Measurements from ENCODE around the gene TNFRSF19. TPM values are rescaled to one million over a fixed set of nuclear protein-coding genes. Genes with fewer than 3 reads are reported as not detected.
A peak's percentile ranks its signal among the peaks of the same experiment; 100 is the strongest.

Gene TNFRSF19
- total and polyA plus RNA-seq, 2 of the 4 experiments (the other 2 are of a cell fraction), result 18.6 to 26.3 TPM

GRCh38 chr13:23632048-23632582, 61.9 kb downstream of the TNFRSF19 start:
- intact Hi-C loops (cut with micrococcal nuclease), result no loop called here
- no peak overlapping the region for H4K91ac ChIP-seq (ENCODE audit: insufficient read depth, low read depth, low read length)
- no CpG with 5 or more reads among the region's 1 CpG for WGBS, 2 experiments (ENCODE audit: extremely low coverage in 2 of 2, insufficient read length in 1 of 2)
- no peak overlapping the region for H3K9ac ChIP-seq (ENCODE audit: low read depth, low read length)
- H2BK5ac ChIP-seq (ENCODE audit: low read depth, low read length, poor library complexity, severe bottlenecking), result no peak overlapping the region
- ChIA-PET POLR2A (ENCODE audit: unreplicated experiment) (no interaction called here), CTCF (interaction anchor here (1.1 kb wide), 1 partner anchor 16 kb away, joined by 3 read pairs; no protein-coding TSS in a partner anchor)
- dilution Hi-C loops (cut with HindIII; ENCODE audit: low sequenced_read_pairs, unreplicated experiment), result no loop called here
- H4K5ac ChIP-seq (ENCODE audit: low read depth, low read length), result peak overlapping the region; percentile 31
- no peak overlapping the region for H3K56ac ChIP-seq (ENCODE audit: extremely low read depth, insufficient read depth, low read length)
- no peak overlapping the region for H2AK5ac ChIP-seq (ENCODE audit: low read depth, low read length)
- ATAC-seq (ENCODE audit: low read depth) (no peak), DNase-seq (no peak)
- no peak overlapping the region for H2BK20ac ChIP-seq (ENCODE audit: low read depth, low read length)
- peaks cover 15% of the 10 kb centered on the region for H3K4me1 ChIP-seq (ENCODE audit: control insufficient read depth, insufficient read depth, low read length)
- peaks cover 45% of the 10 kb centered on the region for H3K36me3 ChIP-seq (ENCODE audit: control insufficient read depth, insufficient read depth, low read length)
- H3K79me1 ChIP-seq (ENCODE audit: low read depth in 1 of 2, low read length in 2 of 2), result peaks cover 7 to 12% of the 10 kb centered on the region in 2 experiments
- no peak overlapping the region for H2AK9ac ChIP-seq (replicated peaks; ENCODE audit: low read depth, low read length, poor library complexity)
- no peaks in the 10 kb centered on the region for H3K9me3 ChIP-seq (ENCODE audit: control insufficient read depth, insufficient read depth, low read length)
- H2BK15ac ChIP-seq (ENCODE audit: low read depth, low read length), result no peak overlapping the region
- H4K20me1 ChIP-seq (ENCODE audit: insufficient read depth, low read length), result no peaks in the 10 kb centered on the region
- H2BK120ac ChIP-seq (ENCODE audit: low read depth, low read length), result no peak overlapping the region
- no TSS peak for BruUV-seq (replicated peaks)
- TF ChIP-seq SMC3 (IDR thresholded peaks at IDR 0.05; ENCODE audit: low read depth, low read length) (no peak), BHLHE40 (IDR thresholded peaks at IDR 0.05; ENCODE audit: low read depth, low read length) (no peak), NFE2L2 (IDR thresholded peaks at IDR 0.05; ENCODE audit: low read depth, low read length) (no peak), CHD1 (IDR thresholded peaks at IDR 0.05; ENCODE audit: low read depth, low read length) (no peak), CTCF (conservative IDR thresholded peaks at IDR 0.05; ENCODE audit: low read depth, low read length) (no peak), MXI1 (IDR thresholded peaks at IDR 0.05; ENCODE audit: borderline replicate concordance, low read depth, low read length) (no peak)
- no peak overlapping the region; the same call in 1 of the 2 replicates for H3K27ac ChIP-seq (ENCODE audit: insufficient read depth, low read length)
- no peak overlapping the region for H3K4me3 ChIP-seq (ENCODE audit: insufficient read depth, low read depth, low read length)
- H3K9me1 ChIP-seq (ENCODE audit: insufficient read depth, low read length), result peaks cover 9% of the 10 kb centered on the region
- H2AFZ ChIP-seq (replicated peaks; ENCODE audit: low read length, poor library complexity), result no peak overlapping the region
- H3K4ac ChIP-seq (ENCODE audit: low read depth, low read length), result no peak overlapping the region; the same call in 1 of the 2 replicates
- H4K8ac ChIP-seq (ENCODE audit: low read depth in 2 of 2, low read length in 2 of 2), result no peak overlapping the region
- H3K14ac ChIP-seq (replicated peaks; ENCODE audit: low read depth, low read length), result no peak overlapping the region
- in situ Hi-C loops (cut with MboI; ENCODE audit: low sequenced_read_pairs), result no loop called here
- peak overlapping the region; percentile 22; the same call in 1 of the 2 replicates for H3K18ac ChIP-seq (ENCODE audit: low read depth, low read length)
- no peaks in the 10 kb centered on the region for H3K27me3 ChIP-seq (ENCODE audit: control insufficient read depth, insufficient read depth, low read length)
- H3K4me2 ChIP-seq (ENCODE audit: low read depth, low read length), result no peak overlapping the region
- no peak overlapping the region for H3K23ac ChIP-seq (ENCODE audit: low read depth, low read length)

Measured in IMR-90 (cell line).